GM19238 (cell line): ENCODE results near the gene KDM1A.
A peak's percentile ranks its signal among the peaks of the same experiment; 100 is the strongest.

Source experiments
- DNase-seq: peaks from one replicate; pipeline ENCODE4 v3.0.0; 2011; ENCODE audit warnings: low spot score; ENCODE audit not compliant: insufficient read length

Gene KDM1A

DNA sequence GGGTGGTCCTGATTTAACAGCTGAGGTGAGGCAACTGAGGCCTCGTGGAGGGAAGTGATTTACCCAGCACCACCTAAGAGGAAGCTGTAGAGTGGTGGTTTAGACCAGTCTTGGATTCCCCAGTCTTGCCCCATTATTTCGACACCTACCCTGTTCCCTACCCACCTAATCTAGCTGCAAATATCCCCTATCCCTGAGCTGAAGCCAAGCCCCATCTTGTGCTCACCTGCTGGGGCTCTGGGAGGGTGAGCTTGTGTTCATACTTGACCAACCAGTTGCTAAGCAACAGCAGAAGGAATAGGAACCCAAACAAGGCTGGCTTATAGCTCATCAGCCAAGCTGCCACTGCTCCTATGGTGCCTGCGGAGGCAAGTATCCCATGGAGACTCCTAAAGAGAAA, 5.6 kb upstream of the KDM1A start:
- DNase-seq, result no peak

GRCh38 chr1:23018661-23019093, 591 bp upstream of the KDM1A start:
- DNase-seq, result no peak

DNA sequence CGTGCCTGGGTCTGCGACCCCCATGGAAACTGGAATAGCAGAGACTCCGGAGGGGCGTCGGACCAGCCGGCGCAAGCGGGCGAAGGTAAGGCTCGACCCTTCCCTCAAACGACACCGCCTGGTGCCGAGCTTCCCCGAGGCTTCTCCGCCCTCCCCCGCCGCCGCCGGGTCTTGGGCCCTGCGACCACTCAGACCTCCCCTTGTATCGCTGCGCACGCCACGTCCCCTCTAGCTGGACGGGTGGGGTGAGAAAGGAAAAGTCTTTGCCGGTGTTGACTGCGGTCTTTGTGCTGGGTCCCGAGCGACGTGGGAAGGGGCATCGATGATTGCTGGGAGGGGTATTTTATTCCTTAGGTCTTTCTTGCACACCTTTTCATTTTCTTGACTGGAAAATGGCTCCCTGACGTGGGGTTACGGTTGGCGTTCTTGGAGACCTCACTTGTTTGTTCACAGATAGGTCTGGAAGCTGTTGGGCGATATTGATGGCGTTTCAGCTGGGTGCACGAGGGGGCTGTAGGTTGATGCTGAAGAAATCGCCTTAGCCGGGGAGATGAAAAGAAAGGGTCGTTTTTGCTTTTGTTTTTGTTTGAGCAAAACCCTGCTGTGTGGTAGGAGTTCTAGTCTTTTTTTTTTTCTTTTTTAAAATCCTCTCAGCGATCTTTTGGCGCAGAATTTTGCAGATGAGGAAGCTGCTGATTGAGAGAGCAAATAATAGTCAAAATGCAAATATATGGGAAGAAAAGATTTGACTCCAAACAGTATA, 776 bp downstream of the KDM1A start:
- DNase-seq, result peak; percentile 32

DNA sequence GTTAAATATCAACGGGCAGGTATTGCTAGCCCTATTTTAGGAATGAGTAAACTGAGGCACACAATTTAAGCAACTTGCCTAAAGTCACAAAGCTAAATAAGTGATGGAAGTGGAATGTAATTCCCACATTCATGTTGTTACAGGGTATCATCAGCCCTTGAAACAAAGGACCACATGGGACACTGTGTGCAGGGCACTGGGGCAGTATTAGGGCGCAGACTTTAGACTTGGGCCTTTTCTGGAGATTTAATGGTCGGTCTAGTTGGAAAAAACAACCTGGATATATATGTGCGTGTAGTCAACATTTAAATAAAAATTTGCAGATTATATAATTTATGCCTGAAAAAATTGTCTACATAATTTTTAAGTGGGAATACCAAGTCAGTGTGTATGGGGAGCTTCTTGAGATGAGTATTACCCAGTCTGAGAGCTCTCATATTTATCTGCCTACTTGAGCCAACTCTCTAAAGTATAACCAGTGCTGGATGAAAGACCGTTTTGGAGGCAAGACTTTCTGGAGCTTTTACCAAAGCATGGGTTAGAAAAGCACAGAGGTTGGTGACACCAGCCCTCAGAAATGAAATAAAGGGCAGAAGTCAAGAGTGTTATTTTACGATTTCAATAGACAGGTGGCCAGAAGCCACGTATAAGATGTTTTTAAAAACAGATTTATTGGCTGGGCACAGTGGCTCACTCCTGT, 1.6 kb downstream of the KDM1A start:
- DNase-seq, result no peak

GRCh38 chr1:23021834-23022233, 2.6 kb downstream of the KDM1A start:
- no peak for DNase-seq

DNA sequence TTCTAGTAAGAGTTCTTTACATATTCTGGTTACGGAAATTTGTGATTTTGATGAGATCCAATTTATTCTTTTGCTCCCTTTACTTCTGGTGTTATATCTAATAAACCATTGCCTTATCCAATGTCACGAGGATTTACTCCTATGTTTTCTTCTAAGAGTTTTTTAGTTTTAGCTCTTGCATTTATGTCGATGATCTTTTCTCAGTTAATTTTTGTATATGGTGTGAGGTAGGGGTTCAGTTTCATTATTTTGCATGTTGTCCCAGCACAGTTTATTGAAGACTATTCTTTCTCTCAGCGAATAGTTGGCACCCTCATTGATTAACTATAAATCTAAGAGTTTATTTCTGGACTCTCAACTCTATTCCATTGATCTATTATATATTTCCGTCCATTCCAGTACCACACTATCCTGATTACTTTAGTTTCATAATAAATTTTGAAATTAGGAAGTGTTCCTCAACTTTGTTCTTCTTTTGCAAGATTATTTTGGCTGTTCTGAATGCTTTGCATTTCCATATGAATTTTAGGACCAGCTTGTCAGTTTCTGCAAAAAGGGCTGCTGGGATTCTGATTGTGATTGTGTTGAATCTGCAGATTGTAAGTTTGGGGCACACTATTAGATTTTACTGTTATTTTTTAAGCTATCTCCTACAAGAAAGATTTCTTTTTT, 4.0 kb downstream of the KDM1A start:
- DNase-seq, result no peak

GRCh38 chr1:23026568-23026967, 7.3 kb downstream of the KDM1A start:
- no peak for DNase-seq

- no peak for DNase-seq
Measured at GRCh38 chr1:23027352-23027907, 8.2 kb downstream of the KDM1A start.

DNA sequence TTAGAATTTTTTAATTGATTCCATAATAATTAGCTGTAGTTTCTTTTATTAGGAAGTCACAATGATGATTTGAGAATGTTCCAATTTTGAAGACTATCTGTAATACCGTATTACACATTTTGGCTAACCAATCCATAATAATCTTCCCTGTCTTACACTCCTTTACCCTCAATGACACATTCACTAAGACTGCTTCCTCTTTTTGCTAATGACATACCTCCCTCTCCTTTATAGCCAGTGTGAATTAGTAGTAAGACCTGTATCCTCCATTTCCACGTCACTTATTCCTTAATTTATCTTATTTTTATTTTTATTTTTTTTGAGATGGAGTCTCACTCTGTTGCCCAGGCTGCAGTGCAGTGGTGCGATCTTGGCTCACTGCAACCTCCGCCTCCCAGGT, 10.1 kb downstream of the KDM1A start:
- DNase-seq, result no peak

- DNase-seq, result no peak
Measured at GRCh38 chr1:23035823-23036452, 16.7 kb downstream of the KDM1A start.

- DNase-seq, result no peak
Measured at GRCh38 chr1:23037081-23037740, 17.9 kb downstream of the KDM1A start.

DNA sequence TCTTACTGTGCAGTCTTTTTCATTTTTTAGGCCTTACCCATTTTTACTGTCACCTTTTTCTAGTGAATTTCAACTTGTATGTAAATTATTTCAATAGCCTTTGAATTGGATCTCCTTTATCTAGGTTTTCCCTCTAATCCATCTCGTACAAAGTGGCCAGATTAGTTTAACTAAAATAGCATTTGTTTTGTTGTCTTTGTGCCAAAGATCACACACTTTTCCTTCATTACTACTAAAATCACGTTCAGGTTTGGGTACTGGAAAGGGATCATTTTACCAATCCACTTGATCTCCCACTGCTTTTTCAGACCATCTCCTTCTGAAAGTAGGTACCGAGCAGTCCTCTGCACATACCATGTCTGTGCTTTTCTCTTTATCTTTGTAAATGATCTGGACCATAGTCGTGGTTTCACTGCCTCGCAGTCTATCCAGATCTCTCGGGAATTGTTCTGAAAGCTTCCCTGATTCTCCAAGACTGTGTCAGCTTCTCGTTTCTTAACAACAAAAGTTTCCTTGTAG, 20.1 kb downstream of the KDM1A start:
- DNase-seq, result no peak

GRCh38 chr1:23040509-23040908, 21.2 kb downstream of the KDM1A start:
- DNase-seq, result no peak

- DNase-seq, result no peak
Measured at GRCh38 chr1:23044035-23044434, 24.8 kb downstream of the KDM1A start.

GRCh38 chr1:23050201-23050600, 30.9 kb downstream of the KDM1A start:
- DNase-seq, result no peak

- no peak for DNase-seq
Measured at GRCh38 chr1:23051290-23051909, 32.1 kb downstream of the KDM1A start.

- no peak for DNase-seq
Measured at GRCh38 chr1:23057301-23057700, 38.0 kb downstream of the KDM1A start.

DNA sequence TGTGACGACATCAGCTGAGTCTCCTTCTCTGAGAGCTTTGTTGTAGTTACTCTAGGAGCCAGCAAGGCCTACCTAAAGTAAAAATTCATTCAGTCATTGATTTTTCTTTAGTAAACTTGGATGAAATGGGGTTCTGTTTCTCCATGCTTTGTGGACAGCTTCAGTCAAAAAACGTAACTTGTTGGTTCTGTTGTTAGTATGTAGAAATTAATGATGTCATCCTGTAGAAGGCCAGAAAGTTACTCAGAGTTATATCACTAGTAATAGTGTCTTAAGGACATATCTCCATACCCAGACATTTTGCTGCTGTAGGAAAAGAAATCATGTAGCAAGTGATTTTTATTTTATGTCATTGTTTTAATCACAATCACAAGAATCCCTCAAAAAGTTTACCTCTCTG, 43.0 kb downstream of the KDM1A start:
- DNase-seq, result no peak

- no peak for DNase-seq
Measured at GRCh38 chr1:23065385-23065784, 46.1 kb downstream of the KDM1A start.

GRCh38 chr1:23066075-23066474, 46.8 kb downstream of the KDM1A start:
- DNase-seq, result no peak
